Esophagus squamous epithelium (tissue), 4 donors: ENCODE data around the gene RTTN.

Experiments used
- CTCF ChIP-seq, 6 experiments: fragments of 450-650 bp in 4 of 6; fragments of 200-600 bp in 2 of 6; sonication (generic) in 2 of 6; IDR thresholded peaks; one replicate each; pipeline ENCODE4 v1.5.1; 2016 to 2019; ENCODE audit warnings: antibody characterized with exemption in 6 of 6, mild to moderate bottlenecking in 4 of 6, moderate library complexity in 4 of 6
- POLR2A ChIP-seq, 4 donors: fragments of 450-650 bp; IDR thresholded peaks; one replicate each; pipeline ENCODE4 v1.6.1; 2017; ENCODE audit warnings: antibody characterized with exemption in 4 of 4, mild to moderate bottlenecking in 4 of 4, moderate library complexity in 3 of 4

GRCh38 chr18:70036168-70036567, 169.3 kb downstream of the RTTN start:
- no peak for TF ChIP-seq CTCF (IDR thresholded peaks at IDR 0.05)
- TF ChIP-seq POLR2A (IDR thresholded peaks at IDR 0.05) = no peak
